Activated gamma-delta T cell treated with Interleukin-2 at 50 U/mL for 16 hours (primary cell): ENCODE measurements around the gene INPP5F.
"Not testable (repeated sequence)": the region's sequence is repeated elsewhere in the genome, so short reads cannot be mapped to it uniquely, and the experiment has no call there.

Experiments used
- DNase-seq: peaks from one replicate; pipeline ENCODE4 v3.0.0-alpha.2; 2020

The INPP5F gene

DNA sequence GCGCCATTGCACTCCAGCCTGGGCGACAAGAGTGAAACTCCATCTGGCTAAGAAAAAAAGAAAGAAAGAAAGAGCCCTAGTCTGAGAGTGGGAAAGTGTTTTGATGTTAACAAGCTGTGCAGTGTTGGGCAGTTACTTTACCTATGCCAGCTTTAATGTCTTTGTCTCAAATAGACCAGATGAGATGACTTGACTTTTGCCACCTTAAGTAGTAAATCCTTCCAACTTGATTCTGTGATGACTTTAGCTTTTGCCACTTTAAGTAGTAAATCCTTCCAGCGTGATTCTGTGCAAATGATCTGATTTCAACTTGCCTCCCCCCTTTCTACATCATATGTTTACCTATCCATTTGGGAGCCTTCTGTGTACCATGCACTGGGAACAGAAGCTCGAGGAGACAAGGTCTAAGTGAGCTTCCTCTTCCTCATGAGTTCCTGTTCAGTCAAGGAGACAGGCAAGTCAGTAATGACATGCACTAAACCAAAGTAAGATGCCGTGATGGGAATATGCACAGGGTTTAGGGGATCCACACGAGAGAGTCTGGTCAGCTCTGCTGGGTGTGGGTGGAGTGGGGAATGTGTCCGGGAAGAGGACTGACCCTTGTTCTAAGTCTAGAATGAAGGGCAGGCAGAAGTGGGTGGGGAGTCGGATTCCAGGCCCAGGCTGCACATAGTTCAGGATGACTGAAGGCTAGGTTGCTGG is 17.2 kb downstream of the INPP5F start:
- no peak for DNase-seq

DNA sequence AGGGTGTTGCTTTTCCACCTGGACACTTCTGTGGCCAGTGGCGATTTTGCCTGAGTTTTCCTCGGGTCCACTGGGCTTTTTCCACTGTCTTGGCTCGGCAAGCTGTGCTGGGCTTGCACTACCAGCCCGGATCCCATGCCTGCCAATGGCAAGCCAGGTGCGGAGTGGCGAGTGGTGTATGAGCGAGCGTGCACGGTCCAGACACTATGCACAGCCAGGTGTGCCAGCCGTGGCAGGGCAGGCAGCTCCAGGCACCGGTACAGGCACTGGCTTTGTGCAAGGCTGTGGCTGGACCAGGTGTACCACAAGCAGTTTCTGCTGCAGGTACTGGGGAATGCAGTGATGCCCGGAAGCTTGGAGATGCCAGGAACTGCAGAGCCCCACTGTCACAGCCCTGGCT is 22.1 kb downstream of the INPP5F start:
- DNase-seq, result no peak

DNA sequence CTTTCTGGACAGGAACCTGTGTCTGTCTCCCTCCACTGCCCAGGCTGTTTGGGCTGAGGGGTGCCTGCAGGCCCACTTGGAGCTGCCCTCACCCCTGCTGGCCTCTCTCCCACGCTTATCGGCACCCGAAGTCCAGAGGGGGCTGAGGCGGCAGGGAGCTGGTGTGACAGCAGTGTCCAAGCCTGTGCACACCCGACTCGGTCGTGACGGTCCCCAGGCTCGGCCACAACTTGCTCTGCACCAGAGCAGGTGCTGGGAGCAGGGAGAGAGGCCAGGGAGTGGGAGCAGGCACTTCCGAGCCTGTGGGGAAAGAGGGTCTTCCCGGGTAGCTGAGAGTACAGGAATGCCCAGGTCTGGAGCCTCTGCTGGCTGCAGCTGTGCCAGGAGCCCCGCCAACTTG is 23.0 kb downstream of the INPP5F start:
- no peak for DNase-seq

DNA sequence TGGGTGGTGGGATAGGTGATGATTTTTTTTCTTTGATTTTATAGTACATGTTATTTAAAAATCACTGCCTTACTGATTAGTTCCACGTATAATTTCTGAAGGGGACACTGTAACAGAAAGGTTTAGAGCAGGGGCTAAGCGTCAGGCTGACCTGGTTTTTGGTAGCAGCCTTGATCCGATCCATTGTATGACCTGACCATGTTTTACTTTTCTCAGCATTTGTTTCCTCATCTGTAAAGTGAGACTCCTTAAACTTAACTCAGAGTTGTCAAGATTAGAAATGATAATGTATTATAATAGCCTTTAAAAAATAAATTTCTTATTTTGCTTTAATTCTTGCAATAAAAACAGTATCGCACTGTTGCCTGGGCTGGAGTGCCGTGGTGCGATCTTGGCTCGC is 23.6 kb downstream of the INPP5F start:
- no peak for DNase-seq

DNA sequence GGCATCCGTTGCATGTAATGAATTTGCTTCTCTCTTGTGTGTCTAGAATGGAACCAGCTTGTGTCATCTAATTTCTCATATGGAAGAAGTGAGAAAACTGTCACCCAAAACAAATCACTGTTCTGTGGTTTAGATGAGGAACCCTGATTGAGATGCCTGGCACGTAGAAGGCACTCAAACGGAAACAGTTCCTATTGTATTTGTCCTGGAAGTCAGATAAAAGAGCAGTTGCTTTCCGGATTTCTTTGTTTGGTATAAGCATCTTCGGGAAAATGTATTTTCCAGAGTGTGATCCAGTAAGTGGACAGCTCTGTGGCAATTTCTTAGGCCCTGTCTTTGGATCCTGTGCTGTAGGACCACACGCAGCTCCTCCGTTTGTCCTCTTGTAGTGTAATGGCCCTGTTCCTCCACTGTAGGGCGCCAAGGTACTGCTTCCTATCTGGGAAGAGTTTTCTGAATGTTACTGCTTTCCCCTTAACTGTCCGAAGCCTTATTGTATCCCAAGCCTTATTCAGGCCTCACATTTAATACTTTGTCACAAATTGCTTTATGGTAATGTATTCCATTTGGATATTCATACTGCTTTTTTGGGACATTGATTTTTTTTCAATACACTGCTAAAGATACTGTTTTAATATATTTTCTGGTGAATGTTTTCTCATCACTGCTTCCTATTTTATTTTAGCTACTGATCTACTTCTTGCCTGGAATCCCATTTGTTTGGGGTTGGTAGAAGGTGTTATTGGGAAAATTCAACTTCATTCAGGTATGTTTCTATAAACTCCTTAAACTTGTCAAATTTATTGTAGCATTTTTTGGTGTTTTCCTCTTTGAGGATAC is 24.8 kb downstream of the INPP5F start:
- DNase-seq, result peak; percentile 46

DNA sequence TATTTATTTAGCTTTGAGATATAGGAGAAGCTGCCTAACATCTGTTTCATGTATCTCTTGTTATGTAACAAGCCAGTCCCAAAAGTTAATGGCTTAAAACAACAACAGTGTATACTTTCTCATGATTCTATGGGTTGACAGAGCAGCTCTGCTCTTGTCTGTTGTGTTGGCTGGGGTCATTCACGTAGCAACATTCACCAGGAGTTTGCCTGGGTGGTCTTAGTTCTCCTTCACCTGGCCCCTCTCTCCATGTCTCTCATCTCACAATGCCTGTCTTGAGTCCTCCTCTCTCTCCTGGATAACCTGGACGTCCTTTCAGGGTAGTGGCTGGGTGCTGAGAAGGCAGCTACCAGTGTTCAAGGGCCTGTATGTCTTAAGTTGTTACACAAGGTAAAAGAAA is 27.5 kb downstream of the INPP5F start:
- no peak for DNase-seq

DNA sequence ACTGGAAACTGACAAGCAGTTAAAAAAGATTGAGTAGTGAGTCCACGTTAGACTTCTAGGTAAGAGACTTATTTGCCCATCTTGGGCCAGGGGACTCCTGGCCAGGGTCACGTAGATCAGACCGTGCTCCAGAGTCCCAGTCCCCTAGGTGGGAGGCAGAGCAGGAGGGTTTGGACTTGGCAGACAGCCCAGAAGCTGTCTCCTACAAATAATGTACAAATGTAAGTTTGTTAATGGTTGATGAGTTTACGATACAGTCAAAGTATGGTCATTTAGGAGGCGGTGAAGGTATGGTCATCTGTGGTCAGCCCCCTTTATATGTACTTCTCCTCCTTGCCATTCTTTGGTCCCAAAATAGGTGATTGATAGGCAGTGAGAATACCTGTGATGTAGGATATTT is 28.2 kb downstream of the INPP5F start:
- no peak for DNase-seq

DNA sequence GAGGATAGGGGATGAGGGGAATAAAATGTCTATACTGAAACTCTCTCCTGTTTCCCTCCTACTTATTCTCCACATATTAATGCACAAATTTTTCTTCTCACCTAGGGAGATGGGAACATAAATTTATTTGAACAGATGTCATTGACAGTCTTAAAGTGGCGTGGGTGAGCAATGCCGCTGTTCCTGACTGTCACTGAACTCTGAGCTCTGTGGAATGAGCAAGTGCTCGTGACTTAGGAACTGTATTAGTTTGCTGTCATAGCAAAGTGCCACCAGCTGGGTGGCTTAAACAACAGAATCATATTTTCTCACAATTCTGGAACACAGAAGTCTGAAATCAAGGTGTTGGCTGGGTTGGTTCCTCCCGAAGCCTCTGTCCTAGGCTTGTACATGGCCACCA is 29.1 kb downstream of the INPP5F start:
- DNase-seq, result no peak

DNA sequence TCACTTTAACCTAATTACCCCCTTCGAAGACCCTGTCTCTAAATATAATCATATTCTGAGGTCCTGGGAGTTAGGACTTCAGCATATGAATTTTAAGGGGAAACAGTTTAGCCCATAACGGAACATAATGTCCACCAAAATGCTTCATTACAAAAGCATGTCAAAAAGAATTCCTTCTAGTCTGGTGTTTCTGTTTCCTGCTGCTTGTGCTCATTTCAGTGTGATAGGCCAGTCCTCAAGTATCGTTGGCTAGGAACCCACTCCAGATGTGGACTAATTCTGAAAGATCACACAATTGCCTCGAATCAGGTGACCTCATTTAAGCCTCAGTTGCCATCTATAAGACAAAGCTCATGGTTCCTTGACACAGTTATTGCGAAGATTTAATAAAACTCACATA is 29.6 kb downstream of the INPP5F start:
- DNase-seq, result no peak

DNA sequence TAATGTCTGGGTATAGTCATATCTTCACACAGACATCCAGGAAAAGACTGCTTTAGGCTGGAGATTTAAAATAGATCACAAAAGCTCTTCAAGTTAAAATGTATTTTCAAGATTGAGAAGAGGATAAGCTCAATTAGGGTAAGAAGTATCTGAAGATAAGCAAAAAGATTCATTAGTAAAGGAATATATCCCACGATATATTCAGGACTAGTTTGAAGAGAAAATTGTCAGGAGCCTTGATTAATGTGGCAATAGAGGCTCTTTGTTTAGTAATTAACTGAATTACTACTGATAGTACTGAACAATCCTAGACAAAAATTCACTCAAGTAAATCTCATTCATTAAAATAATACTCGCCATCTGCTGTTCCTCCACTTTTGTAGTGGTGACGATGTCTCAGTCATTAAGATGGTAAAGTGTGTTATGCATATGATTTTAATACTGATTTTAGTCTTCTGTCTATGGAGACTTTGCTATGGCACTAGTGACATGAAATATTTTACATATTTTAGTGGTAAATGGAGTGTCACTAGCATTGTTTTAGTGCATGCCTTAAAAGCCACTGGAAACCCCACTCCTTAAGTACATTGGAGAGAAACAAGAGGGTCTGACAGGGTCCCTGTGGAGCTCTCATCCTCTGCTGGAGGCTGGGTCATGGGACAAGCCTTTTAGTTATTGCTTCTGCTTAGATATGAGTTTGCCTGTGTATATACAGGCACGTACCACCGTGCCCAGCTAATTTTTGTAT is 32.8 kb downstream of the INPP5F start:
- DNase-seq, result no peak

DNA sequence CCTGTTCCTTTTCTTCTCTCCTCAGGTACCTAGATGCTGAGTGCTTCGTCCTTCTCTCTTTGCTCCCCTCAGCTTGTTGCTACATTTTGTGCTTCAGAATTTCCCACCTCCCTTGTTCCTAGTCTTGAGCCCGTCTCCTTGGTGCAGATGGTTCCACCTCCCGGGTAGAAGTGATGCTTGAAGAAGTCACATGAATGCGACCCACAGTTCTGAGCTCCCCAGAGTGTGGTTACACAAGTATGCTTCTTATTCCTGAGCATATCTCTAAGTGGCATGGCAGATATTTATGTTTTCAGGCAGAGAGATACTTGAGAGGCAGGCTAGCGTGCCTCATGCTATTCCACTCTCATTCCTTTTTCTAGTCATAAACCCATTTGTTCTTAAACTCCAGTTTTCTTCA is 34.0 kb downstream of the INPP5F start:
- DNase-seq, result no peak

DNA sequence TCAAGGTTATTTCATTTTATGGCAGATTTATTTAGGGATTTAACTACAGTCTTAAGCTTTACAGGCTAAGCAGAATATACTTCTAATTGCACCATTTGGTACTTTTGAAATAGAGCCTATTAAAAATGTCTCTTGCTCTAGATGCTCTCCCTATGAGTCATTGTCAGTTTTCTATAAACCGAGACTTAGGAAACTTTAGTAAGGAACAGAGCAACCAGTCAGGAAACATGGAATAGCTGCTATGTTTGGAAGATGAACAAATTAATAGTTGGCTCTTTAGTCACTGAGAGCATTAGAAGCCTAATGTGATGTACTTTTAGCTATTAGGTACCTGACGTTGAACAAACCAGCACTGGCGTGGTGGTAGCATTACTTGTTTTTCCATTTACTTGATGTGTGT is 35.3 kb downstream of the INPP5F start:
- no peak for DNase-seq

DNA sequence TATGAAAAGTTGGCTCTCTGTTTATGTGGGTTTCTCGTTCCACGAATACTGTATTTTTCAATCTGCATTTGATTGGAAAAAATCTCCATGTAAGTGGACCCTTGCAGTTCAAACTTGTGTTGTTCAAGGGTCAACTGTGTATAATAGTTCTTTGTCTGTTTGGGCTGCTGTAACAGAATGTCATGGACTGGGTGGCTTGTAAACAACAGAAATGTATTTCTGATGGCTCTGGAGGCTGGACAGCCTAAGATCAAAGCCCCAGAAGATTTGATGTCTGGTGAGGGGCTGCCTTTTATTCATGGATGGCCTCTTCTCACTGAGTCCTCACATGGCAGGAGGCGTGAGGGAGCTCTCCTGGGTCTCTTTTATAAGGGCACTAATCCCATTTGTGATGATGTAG is 36.2 kb downstream of the INPP5F start:
- no peak for DNase-seq

DNA sequence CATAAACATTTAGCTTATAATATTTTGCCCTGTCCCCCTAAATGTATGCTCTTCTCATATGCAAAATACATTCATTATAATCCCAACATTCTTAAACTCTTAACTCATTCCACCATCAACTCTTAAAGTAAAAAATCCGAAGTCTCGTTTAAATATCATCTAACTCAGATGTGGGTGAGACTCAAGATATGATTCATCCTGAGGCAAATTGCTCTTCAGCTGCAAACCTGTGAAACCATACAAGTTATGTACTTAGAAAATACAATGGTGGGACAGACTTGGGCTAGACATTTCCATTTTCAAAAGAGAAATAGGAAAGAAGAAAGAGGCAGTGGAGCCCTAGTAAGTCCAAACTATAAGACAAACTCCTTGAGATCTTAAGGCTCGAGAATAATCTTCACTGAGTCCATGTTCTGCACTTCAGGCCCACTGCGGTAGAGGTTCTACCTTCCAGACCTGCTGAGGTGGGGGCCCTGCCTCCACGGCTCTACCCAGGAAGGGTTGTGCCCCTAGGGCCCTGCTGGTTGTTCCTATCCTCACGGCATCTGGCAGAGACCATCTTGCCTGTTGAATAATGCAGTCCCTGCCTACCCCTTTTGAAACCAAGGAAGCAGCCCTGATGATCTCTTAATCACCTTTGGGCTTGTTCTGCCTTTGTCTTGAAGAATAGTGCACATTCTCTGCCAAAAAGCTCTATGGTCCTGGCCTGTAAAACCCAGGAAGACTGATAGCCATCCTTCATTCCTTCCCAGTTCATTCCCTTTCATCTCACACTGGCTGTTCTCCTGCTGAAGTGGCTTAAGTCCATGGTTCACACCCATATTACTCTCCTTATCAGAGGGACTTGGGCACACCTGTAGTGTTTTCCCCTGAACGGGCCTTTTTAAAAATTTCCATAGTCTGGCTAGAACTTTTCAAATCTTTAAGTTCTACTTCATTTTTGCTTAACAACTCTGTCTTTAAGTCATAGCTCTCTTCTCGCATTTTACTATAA is 37.3 kb downstream of the INPP5F start:
- DNase-seq, result no peak

DNA sequence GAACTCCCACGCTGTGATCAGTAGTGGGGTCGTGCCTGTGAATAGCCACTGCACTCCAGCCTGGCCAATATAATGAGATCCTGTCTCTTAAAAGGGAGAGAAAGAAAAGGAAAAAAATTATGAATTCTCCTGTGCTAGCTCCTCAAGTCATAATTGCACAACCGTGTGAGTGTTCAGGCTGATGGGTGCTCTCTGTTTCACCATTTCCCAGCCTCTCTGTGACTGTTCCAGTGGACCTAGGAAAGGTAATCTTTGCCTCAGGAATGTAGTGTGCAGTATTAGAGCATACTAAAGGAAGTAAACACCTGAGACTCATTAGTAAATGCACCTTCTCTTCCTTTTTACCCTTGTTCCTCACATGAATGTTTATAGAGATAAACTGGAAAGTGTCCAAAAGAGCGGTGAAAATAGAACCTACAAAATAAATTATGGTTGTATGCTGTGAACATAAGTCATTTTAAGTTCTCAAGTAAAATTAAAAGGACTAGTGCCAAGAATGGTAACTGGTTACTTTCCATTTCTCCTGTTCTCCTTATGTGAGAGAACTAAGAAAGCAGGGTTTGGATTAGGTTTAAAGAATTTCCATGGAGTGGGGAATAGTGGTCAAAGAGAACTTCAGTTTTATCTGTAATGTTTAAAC is 42.7 kb downstream of the INPP5F start:
- DNase-seq, result no peak

DNA sequence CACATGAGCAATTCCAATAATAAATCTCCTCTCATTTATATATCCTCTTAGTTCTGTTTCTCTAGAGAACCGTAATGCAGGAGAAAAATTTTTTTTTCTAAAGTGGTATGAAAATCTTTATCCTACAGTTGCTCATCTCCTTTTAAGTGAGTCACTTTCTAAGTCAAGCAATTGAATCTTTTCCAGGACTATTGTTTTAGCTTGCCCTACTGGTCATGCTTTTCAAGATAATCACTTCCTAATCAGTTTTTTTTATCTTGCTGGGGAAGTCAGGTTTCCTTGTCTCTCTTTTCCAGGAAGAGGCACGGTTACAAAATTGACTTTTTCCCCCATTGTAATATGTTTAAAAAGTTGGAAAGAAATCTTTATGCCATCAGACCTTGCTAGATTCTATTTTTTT is 44.0 kb downstream of the INPP5F start:
- DNase-seq, result no peak

DNA sequence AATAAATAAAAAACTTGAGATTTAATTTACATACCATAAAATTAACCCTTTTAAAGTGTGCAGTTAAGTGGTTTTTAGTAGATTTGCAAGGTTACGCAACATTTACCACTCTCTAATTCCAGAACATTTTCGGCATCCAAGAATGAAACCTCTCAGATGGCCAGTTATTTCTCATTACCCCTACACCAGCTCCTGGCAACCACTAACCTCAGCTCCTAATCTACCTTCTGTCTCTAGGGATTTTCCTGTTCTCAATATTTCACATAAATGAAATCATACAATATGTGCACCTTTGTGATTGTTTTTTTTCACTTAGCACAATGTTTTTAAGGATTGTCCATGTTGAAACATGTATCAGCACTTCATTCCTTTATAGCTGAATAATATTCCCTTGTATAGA is 45.1 kb downstream of the INPP5F start:
- DNase-seq, result no peak

DNA sequence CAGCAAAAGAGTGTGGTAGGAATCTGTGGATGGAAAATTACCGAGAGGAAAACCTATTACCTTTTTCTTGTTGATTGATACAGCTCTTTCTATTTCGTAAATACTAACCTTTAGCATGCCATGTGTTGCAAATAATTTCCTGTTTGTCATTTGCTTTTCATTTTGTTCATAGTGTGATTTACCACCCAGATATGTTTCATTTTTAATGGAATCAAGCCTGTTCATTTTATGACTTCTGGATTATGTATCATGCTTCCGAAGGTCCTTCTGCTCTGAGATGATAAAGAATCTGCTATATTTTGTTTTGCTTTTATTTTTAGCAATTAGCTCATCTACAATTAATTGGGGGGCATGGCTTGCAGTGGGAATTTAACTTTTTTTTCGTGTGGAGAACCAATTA is 46.5 kb downstream of the INPP5F start:
- no peak for DNase-seq

DNA sequence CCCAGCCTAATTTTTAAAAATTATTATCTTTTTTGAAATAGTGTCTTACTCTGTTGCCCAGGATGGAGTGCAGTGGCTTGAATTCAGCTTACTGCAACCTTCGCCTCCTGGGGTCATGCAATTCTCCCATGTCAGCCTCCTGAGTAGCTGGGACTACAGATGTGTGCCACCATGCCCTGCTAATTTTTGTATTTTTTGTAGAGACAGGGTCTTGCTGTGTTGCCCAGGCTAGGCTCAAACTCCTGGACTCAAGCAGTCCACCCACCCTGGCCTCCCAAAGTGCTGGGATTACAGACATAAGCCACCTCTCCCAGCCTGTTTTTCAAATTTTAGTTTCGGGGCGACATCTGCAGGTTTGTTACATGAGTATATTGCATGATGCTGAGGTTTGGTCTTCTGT is 47.2 kb downstream of the INPP5F start:
- not testable (repeated sequence) for DNase-seq

DNA sequence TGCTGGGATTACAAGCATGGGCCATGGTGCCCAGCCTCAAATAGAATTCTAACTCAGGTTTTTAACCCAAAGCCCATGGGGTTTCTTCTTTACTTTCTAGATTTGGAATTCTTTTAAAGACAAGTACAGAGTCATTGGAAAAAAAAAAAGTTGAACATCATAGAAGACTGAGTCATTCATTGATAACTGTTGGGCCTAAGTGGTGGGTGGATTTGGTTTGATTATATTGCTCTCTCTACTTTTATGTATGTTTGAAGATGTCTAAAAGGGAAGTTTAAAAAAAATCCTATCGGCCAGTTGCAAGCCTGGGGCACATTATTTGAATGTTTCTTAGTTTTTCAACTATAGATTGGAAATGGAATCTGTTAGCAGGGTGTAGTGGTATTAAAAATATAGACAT is 49.7 kb downstream of the INPP5F start:
- no peak for DNase-seq

DNA sequence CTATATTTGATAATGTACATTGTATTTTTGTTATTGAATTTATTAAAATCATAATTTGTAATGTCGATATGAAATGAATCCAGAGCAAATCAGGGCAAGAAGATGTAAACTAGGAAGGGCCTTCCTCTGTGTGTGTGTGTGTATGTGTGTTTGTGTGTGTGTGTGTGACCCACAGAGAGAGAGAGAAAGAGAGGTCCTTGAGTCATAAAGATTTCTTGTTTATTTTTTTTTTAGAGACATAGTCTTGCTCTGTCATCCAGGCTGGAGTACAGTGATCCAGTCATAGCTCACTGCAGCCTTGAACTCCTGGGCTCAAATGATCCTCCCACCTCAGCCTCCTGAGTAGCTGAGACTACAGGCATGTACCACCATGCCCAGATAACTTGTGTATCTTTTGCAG is 50.7 kb downstream of the INPP5F start:
- DNase-seq, result no peak

DNA sequence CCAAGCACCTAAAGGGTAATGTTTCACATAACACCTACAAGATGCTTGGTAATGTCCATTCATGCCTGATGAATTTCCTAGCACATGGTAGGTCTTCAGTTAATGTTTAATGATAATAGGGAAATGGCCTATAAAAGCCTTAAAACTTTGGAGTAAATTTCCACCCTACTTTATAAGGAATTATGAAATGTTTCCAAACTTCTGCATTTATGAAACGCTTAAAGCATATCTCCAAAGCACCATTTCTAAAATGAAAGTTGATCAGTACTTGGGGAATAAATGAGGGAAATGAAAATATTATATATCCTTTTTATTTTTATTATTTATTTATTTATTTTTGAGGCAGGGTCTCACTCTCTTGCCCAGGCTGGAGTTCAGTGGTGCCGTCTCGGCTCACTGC is 51.8 kb downstream of the INPP5F start:
- no peak for DNase-seq
